Panc1 (cell line): Measurements from ENCODE around the gene PAX4. TPM values are rescaled to one million over a fixed set of nuclear protein-coding genes. Genes with fewer than 3 reads are reported as not detected.

Experiments
- ATAC-seq: fragments of 200-7000 bp; cut with Tn5 transposase; 2 replicates; pipeline ENCODE4 v1.9.1; 2020; ENCODE audit warnings: mild to moderate bottlenecking, moderate library complexity
- BruUV-seq: library from RNA; stranded (reverse); fragments of 400-500 nt; replicated peaks from 2 replicates; lab custom pipeline; 2021; lab: Mats Ljungman, UMichigan
- CTCF ChIA-PET: fragments of 300-600 bp; sonication (Branson Sonifier 250); formaldehyde crosslinking; loops from one replicate; lab custom pipeline; 2022; ENCODE audit warnings: antibody characterized with exemption; lab: Charles Lee
- POLR2A ChIA-PET: fragments of 300-600 bp; sonication (Branson Sonifier 250); formaldehyde crosslinking; loops from one replicate; lab custom pipeline; 2022; ENCODE audit warnings: antibody characterized with exemption; lab: Charles Lee
- DNase-seq: peaks from one replicate; pipeline ENCODE4 v3.0.0-alpha.2; 2010; ENCODE audit warnings: low read depth, low spot score
- H3K27ac ChIP-seq: 2 replicates; pipeline ENCODE4 v1.5.1; 2011; ENCODE audit warnings: mild to moderate bottlenecking, low read length, inconsistent platforms
- H3K27me3 ChIP-seq: fragments of 200-500 bp; sonication (Bioruptor generic); 2 replicates; pipeline ENCODE4 v1.6.0; 2014; ENCODE audit warnings: low read length, inconsistent platforms; ENCODE audit not compliant: control insufficient read depth, insufficient read depth
- H3K36me3 ChIP-seq: fragments of 200-500 bp; sonication (Bioruptor generic); 2 replicates; pipeline ENCODE4 v1.5.1; 2014; ENCODE audit warnings: inconsistent platforms, mild to moderate bottlenecking, low read length, moderate library complexity; ENCODE audit not compliant: control insufficient read depth, insufficient read depth
- H3K4me1 ChIP-seq: 2 replicates; pipeline ENCODE4 v1.5.1; 2011; ENCODE audit warnings: inconsistent platforms, mild to moderate bottlenecking, low read length, moderate library complexity; ENCODE audit not compliant: control insufficient read depth, insufficient read depth
- H3K4me3 ChIP-seq, 2 experiments: 2 replicates each; pipeline ENCODE4 v1.5.1; 2011 to 2012; ENCODE audit warnings: low read depth in 2 of 2, low read length in 2 of 2, mild to moderate bottlenecking in 2 of 2, inconsistent platforms in 1 of 2, moderate library complexity in 1 of 2
- H3K9me3 ChIP-seq: fragments of 200-500 bp; sonication (Bioruptor generic); 2 replicates; pipeline ENCODE4 v1.5.1; 2014; ENCODE audit warnings: low read depth, mild to moderate bottlenecking, inconsistent platforms, low read length, moderate library complexity; ENCODE audit not compliant: control insufficient read depth, insufficient read depth
- CTCF ChIP-seq: fragments of 450-650 bp; IDR thresholded peaks from 2 replicates; pipeline ENCODE4 v1.5.1; 2017; ENCODE audit warnings: mild to moderate bottlenecking
- POLR2AphosphoS5 ChIP-seq: IDR thresholded peaks from 2 replicates; pipeline ENCODE4 v1.6.1; 2012; ENCODE audit warnings: mild to moderate bottlenecking, low read depth, low read length, moderate library complexity
- REST ChIP-seq, 2 experiments: IDR thresholded peaks; 2 replicates each; pipeline ENCODE4 v1.6.1; 2011 to 2012; ENCODE audit warnings: low read depth in 2 of 2, control low read depth in 1 of 2, low read length in 1 of 2, mild to moderate bottlenecking in 1 of 2, moderate library complexity in 1 of 2; ENCODE audit not compliant: insufficient read depth in 1 of 2
- SIN3A ChIP-seq: IDR thresholded peaks from 2 replicates; pipeline ENCODE4 v1.6.1; 2012; ENCODE audit warnings: low read depth, mild to moderate bottlenecking, low read length, moderate library complexity, borderline replicate concordance; ENCODE audit not compliant: insufficient read depth
- TCF7L2 ChIP-seq: IDR thresholded peaks from 2 replicates; pipeline ENCODE4 v1.6.1; 2011; ENCODE audit warnings: mild to moderate bottlenecking, low read depth, low read length, inconsistent platforms
- in situ Hi-C: cut with HindIII; loops from 2 replicates; pipeline ENCODE4 v1.10.0; 2016; ENCODE audit warnings: low sequenced_read_pairs, low pct_unique_long_range_greater_than_20kb
- intact Hi-C: fragments of 100-400 bp; cut with micrococcal nuclease; formaldehyde crosslinking; loops from one replicate; pipeline ENCODE4 v1.10.0; 2022; ENCODE audit not compliant: unreplicated experiment
- total RNA-seq: library from RNA; stranded (reverse); gene quantifications from one replicate; pipeline ENCODE4 v1.2.1, GENCODE V29; 2021; ENCODE audit not compliant: unreplicated experiment

Gene PAX4
- total RNA-seq, 1 experiment from 2014 or later: not detected

GRCh38 chr7:127658970-127659630, 41.2 kb upstream of the PAX4 start:
- Histone ChIP-seq H3K27ac (no peak overlapping the region), H3K27me3 (no peaks in the 10 kb centered on the region), H3K4me1 (peaks cover 11% of the 10 kb centered on the region), H3K9me3 (no peaks in the 10 kb centered on the region), H3K4me3 (no peak overlapping the region), H3K36me3 (no peaks in the 10 kb centered on the region; the same call in 1 of the 2 replicates)
- TF ChIP-seq REST (IDR thresholded peaks at IDR 0.05; ENCODE audit: insufficient read depth in 1 of 2, low read depth in 2 of 2, low read length in 1 of 2) (no peak), TCF7L2 (no peak), CTCF (no peak), SIN3A (no peak), POLR2AphosphoS5 (no peak)
- in situ Hi-C loops (no loop called here), intact Hi-C loops (no loop called here)
- POLR2A ChIA-PET: no interaction called here
- ATAC-seq: no peak
- CTCF ChIA-PET: no interaction called here
- DNase-seq: no peak
- no TSS peak for BruUV-seq

- H3K27ac ChIP-seq: no peak overlapping the region
- ChIA-PET POLR2A (interaction anchor here (0.6 to 1.2 kb wide), 2 partner anchors 9 to 18 kb away, joined by 3 read pairs; no protein-coding TSS in a partner anchor), CTCF (no interaction called here)
- no TSS peak for BruUV-seq
- no peaks in the 10 kb centered on the region for H3K27me3 ChIP-seq
- in situ Hi-C loops: no loop called here
- no peak overlapping the region for H3K4me3 ChIP-seq
- ATAC-seq (no peak), DNase-seq (no peak)
- TF ChIP-seq REST (IDR thresholded peaks at IDR 0.05; ENCODE audit: insufficient read depth in 1 of 2, low read depth in 2 of 2, low read length in 1 of 2) (no peak), CTCF (no peak)
- no peaks in the 10 kb centered on the region for H3K9me3 ChIP-seq
- peaks cover 21% of the 10 kb centered on the region for H3K4me1 ChIP-seq
- intact Hi-C loops: no loop called here
- H3K36me3 ChIP-seq: peaks cover 4% of the 10 kb centered on the region
Measured at GRCh38 chr7:127657500-127657899, 39.6 kb upstream of the PAX4 start.
